ENCODE measurements around the gene DNM3.
"Not testable (repeated sequence)": the region's sequence is repeated elsewhere in the genome, so short reads cannot be mapped to it uniquely, and the experiment has no call there.

DNM3 gene

DNA sequence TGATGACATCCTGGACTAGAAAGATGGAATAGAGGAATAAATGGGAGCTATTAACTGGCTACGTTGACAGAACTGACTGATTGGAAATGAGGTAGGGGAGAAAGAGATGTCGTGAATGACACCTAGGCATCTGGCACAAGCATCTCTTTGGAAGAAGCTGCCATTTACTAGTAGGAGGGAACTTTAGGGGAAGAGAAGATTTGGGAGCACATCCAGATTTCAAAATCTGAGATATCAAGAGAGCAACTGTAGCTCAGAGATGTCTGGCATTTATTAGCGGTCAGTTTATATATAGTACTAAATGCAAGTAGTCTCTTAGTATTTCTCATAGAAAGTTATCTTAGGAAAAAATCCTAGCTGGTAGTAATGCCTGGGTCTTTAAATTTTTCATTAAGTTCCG lies 447.3 kb downstream of the DNM3 start:
- TF ChIP-seq, protein P1, sequence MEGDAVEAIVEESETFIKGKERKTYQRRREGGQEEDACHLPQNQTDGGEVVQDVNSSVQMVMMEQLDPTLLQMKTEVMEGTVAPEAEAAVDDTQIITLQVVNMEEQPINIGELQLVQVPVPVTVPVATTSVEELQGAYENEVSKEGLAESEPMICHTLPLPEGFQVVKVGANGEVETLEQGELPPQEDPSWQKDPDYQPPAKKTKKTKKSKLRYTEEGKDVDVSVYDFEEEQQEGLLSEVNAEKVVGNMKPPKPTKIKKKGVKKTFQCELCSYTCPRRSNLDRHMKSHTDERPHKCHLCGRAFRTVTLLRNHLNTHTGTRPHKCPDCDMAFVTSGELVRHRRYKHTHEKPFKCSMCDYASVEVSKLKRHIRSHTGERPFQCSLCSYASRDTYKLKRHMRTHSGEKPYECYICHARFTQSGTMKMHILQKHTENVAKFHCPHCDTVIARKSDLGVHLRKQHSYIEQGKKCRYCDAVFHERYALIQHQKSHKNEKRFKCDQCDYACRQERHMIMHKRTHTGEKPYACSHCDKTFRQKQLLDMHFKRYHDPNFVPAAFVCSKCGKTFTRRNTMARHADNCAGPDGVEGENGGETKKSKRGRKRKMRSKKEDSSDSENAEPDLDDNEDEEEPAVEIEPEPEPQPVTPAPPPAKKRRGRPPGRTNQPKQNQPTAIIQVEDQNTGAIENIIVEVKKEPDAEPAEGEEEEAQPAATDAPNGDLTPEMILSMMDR (IDR thresholded peaks at IDR 0.05; ENCODE audit: low read depth, low read length, missing control alignments) = no peak
- H3K4me3 ChIP-seq (replicated peaks; ENCODE audit: low read depth, low read length) = no peak overlapping the region
- DNase-seq (ENCODE audit: extremely low read depth, low read depth) = no peak

DNA sequence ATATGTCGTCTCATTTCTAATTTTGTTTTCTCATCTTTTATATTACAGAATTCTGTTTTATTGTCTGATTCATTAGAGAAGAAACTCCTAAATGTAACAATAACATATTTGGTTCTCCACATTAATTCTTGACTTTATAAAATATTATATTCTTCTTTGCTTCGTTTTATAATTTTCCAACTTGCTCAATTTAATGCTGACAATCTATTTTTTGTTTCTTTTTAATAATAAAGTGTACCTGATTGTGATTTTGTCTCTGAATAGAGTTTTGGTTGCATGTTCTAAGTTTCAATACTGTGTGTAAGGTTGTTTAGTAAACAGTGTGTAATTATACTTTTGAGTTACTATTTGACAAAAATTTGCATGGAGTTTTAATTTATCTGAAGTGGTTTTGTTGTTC lies 448.1 kb downstream of the DNM3 start:
- H3K4me3 ChIP-seq (replicated peaks; ENCODE audit: low read depth, low read length) = no peak overlapping the region
- TF ChIP-seq, protein P1 (IDR thresholded peaks at IDR 0.05; ENCODE audit: low read depth, low read length, missing control alignments) = no peak
- no peak for DNase-seq (ENCODE audit: extremely low read depth, low read depth)

DNA sequence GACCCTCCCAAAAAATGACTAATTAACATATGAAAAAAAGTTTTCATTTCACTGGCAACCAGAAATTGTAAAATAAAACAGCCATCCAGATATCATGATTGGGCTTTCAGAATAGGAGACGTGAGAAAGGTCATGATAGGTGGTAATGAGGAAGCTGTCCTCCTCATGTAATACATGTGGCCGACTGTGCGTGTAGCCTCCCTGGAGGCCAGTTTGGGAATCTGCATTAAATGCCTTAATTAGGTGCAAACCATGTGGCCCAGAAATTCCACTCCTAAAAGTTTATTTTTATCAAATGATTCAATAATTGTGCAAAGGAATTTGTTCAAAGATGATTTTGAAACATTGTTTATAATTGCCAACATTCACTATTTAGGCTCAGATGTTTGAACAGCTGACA lies 451.5 kb downstream of the DNM3 start:
- no peak overlapping the region for H3K4me3 ChIP-seq (replicated peaks; ENCODE audit: low read depth, low read length)
- DNase-seq (ENCODE audit: extremely low read depth, low read depth) = no peak
- TF ChIP-seq, protein P1 (IDR thresholded peaks at IDR 0.05; ENCODE audit: low read depth, low read length, missing control alignments) = no peak

DNA sequence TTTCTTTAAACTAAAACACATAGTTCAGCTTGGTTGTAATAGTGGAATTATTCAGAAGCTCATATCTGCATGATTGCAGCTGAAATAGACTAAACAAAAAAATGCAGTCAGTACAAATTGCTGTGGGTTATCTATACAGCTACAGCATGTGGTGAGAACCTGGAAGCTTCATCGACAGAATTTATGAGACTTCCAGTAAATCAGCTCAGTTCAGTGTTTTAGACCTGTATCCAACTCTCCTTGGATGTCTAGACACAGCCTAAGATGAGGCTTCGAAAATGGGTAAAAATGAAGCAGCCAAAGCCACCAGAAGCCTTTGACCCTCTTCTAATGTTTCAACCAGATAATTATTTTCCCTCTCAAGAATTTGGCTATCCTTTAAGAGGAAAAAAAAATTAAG lies 452.1 kb downstream of the DNM3 start:
- H3K4me3 ChIP-seq (replicated peaks; ENCODE audit: low read depth, low read length) = no peak overlapping the region
- TF ChIP-seq, protein P1 (IDR thresholded peaks at IDR 0.05; ENCODE audit: low read depth, low read length, missing control alignments) = no peak
- no peak for DNase-seq (ENCODE audit: extremely low read depth, low read depth)

DNA sequence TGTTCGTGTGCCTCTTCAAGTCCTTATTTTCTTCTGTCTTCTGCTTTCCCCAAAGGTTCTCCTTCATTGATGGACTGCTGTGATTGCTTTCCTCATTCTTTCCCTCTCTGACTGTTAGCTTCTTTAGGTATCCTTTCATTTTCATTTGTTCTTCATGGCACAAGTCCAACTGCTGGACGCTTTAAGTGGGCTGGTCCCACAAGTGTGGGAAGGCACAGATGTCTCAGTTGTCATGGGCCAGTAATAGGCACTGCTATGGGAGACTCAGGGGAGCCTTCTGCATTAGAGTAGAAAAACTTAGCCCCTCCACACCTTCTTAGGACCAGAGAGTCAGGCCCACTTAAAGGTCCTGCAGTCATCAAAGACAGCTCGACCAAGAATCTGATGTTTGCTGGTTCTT lies 456.8 kb downstream of the DNM3 start:
- TF ChIP-seq, protein P1 (IDR thresholded peaks at IDR 0.05; ENCODE audit: low read depth, low read length, missing control alignments) = no peak
- H3K4me3 ChIP-seq (replicated peaks; ENCODE audit: low read depth, low read length) = no peak overlapping the region
- DNase-seq (ENCODE audit: extremely low read depth, low read depth) = no peak

DNA sequence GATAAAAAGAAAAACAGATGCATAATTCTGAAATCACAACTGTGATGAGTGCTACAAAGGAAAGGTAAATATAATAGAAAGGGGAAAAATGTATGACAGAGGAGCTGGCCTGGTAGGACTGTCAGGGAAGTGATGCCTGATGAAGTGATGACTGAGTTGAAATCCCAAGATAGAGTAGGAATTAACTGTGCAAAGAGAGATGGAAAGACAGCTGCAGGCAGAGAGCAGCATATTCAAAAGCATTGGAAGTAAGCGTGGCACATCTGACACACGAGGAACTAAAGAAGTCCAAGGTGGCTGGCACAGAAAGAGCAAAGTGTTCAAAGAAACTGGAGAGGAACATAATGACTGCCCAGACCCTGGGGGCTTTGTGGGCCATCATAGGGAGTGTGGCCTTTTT lies 457.6 kb downstream of the DNM3 start:
- no peak overlapping the region for H3K4me3 ChIP-seq (replicated peaks; ENCODE audit: low read depth, low read length)
- DNase-seq (ENCODE audit: extremely low read depth, low read depth) = no peak
- TF ChIP-seq, protein P1 (IDR thresholded peaks at IDR 0.05; ENCODE audit: low read depth, low read length, missing control alignments) = no peak

DNA sequence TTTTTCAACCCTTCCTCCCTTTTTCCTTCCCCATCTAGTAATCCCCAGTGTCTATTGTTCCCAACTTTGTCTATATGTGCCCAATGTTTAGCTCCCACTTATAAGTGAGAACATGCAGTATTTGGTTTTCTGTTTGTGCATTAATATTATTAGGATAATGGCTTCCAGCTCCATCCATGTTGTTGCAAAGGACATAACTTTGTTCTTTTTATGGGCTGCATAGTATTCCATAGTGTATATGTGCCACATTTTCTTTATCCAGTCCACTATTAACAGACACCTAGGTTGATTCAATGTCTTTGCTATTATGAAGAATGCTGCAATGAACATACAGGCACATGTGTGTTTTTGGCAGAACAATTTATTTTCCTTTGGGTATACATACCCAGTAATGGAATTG lies 458.2 kb downstream of the DNM3 start:
- H3K4me3 ChIP-seq (replicated peaks; ENCODE audit: low read depth, low read length) = no peak overlapping the region
- no peak for DNase-seq (ENCODE audit: extremely low read depth, low read depth)
- TF ChIP-seq, protein P1 (IDR thresholded peaks at IDR 0.05; ENCODE audit: low read depth, low read length, missing control alignments) = no peak

DNA sequence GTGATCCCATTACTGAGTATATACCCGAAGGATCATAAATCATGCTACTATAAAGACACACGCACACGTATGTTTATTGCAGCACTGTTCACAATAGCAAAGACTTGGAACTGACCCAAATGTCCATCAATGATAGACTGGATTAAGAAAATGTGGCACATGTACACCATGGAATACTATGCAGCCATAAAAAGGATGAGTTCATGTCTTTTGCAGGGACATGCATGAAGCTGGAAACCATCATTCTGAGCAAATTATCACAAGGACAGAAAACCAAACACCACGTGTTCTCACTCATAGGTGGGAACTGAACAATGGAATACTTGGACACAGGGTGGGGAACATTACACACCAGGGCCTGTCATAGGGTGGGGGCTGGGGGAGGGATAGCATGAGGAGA lies 466.2 kb downstream of the DNM3 start:
- not testable (repeated sequence) for DNase-seq (ENCODE audit: extremely low read depth, low read depth); H3K4me3 ChIP-seq (replicated peaks; ENCODE audit: low read depth, low read length)
